H1 (cell line): Measurements from ENCODE around the gene MPPED1.

Experiments used
- RAD21 ChIP-seq, 2 experiments: IDR thresholded peaks in 1 of 2; conservative IDR thresholded peaks in 1 of 2; 2 replicates each; pipeline ENCODE4 v1.6.1; 2011; ENCODE audit warnings: low read depth in 2 of 2, low read length in 2 of 2, improper control_type of control experiment in 1 of 2, inconsistent platforms in 1 of 2, mild to moderate bottlenecking in 1 of 2, moderate library complexity in 1 of 2
- TAF1 ChIP-seq: IDR thresholded peaks from 2 replicates; pipeline ENCODE4 v1.6.1; 2011; ENCODE audit warnings: mild to moderate bottlenecking, low read depth, low read length
- TCF12 ChIP-seq: IDR thresholded peaks from 2 replicates; pipeline ENCODE4 v1.6.1; 2011; ENCODE audit warnings: low read depth, mild to moderate bottlenecking, low read length
- TF ChIP-seq, protein P1 (sequence below), 3 experiments: IDR thresholded peaks; 1 replicate in 2 of 3; 2 replicates in 1 of 3; pipeline versions ENCODE4 v1.5.1 to v1.6.1; 2011; ENCODE audit warnings: low read length in 3 of 3, mild to moderate bottlenecking in 3 of 3, inconsistent platforms in 2 of 3, low read depth in 1 of 3, moderate library complexity in 1 of 3; ENCODE audit not compliant: insufficient read depth in 1 of 3; ENCODE audit errors: control extremely low read depth in 1 of 3

DNA sequence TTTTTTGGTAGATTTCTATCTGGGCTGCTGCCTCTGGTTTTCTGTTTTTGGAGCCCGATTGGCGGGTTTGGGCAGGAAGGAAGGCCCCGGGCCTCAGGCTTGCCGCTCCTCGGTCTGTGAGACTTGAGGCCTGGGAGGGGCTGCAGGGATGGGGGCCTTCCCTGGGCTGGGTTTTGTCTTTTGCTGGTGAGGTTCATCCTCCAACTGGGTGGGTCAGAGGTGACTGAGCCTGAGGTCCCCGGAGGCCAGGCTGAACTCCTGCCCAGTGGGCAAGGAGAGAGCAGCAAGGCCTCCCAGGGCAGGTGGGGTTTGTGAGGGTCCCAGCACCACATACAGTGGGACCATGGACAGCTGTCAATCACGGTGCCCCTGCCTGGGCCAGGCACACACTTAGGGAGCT is 15.0 kb downstream of the MPPED1 start:
- TF ChIP-seq TAF1 (no peak), RAD21 (IDR thresholded peaks at IDR 0.05 in 1 of 2, conservative IDR thresholded peaks at IDR 0.05 in 1 of 2; ENCODE audit: low read depth in 2 of 2, low read length in 2 of 2) (no peak), TCF12 (no peak)
- TF ChIP-seq, protein P1, sequence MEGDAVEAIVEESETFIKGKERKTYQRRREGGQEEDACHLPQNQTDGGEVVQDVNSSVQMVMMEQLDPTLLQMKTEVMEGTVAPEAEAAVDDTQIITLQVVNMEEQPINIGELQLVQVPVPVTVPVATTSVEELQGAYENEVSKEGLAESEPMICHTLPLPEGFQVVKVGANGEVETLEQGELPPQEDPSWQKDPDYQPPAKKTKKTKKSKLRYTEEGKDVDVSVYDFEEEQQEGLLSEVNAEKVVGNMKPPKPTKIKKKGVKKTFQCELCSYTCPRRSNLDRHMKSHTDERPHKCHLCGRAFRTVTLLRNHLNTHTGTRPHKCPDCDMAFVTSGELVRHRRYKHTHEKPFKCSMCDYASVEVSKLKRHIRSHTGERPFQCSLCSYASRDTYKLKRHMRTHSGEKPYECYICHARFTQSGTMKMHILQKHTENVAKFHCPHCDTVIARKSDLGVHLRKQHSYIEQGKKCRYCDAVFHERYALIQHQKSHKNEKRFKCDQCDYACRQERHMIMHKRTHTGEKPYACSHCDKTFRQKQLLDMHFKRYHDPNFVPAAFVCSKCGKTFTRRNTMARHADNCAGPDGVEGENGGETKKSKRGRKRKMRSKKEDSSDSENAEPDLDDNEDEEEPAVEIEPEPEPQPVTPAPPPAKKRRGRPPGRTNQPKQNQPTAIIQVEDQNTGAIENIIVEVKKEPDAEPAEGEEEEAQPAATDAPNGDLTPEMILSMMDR (IDR thresholded peaks at IDR 0.05; ENCODE audit: control extremely low read depth in 1 of 3, insufficient read depth in 1 of 3, low read depth in 1 of 3, low read length in 3 of 3), result no peak
